HEK293 (cell line): ENCODE data around the gene NHLRC3.
A peak's percentile ranks its signal among the peaks of the same experiment; 100 is the strongest.

ENCODE experiments used
- CTCF ChIP-seq: fragments of 450-650 bp; formaldehyde crosslinking; IDR thresholded peaks from 2 replicates; pipeline ENCODE4 v1.5.1; 2016; ENCODE audit warnings: missing biosample characterization, missing genetic modification characterization
- GLI4 ChIP-seq: fragments of 450-650 bp; formaldehyde crosslinking; IDR thresholded peaks from 2 replicates; pipeline ENCODE4 v1.5.1; 2016; ENCODE audit warnings: missing biosample characterization, missing genetic modification characterization
- KLF17 ChIP-seq: fragments of 450-650 bp; formaldehyde crosslinking; IDR thresholded peaks from 2 replicates; pipeline ENCODE4 v1.5.1; 2016; ENCODE audit warnings: missing biosample characterization, missing genetic modification characterization
- MYNN ChIP-seq: fragments of 450-650 bp; formaldehyde crosslinking; IDR thresholded peaks from 2 replicates; pipeline ENCODE4 v1.5.1; 2016; ENCODE audit warnings: missing biosample characterization, missing genetic modification characterization, borderline replicate concordance
- PBX3 ChIP-seq: sonication (generic); formaldehyde crosslinking; IDR thresholded peaks from 2 replicates; pipeline ENCODE4 v1.8.1; 2022; ENCODE audit warnings: mild to moderate bottlenecking, moderate library complexity, missing genetic modification reagents
- RBAK ChIP-seq: fragments of 450-650 bp; formaldehyde crosslinking; IDR thresholded peaks from 2 replicates; pipeline ENCODE4 v1.5.1; 2016; ENCODE audit warnings: missing biosample characterization, missing genetic modification characterization
- SP2 ChIP-seq: fragments of 450-650 bp; formaldehyde crosslinking; IDR thresholded peaks from 2 replicates; pipeline ENCODE4 v1.5.1; 2016; ENCODE audit warnings: missing biosample characterization, missing genetic modification characterization
- SP3 ChIP-seq: fragments of 450-650 bp; formaldehyde crosslinking; IDR thresholded peaks from 2 replicates; pipeline ENCODE4 v1.5.1; 2016; ENCODE audit warnings: missing biosample characterization, missing genetic modification characterization
- SP7 ChIP-seq: fragments of 450-650 bp; formaldehyde crosslinking; IDR thresholded peaks from 2 replicates; pipeline ENCODE4 v1.5.1; 2016; ENCODE audit warnings: missing biosample characterization, missing genetic modification characterization
- TRIM28 ChIP-seq: IDR thresholded peaks from 2 replicates; pipeline ENCODE4 v1.6.1; 2011; ENCODE audit warnings: low read length, control low read depth, borderline replicate concordance
- ZNF202 ChIP-seq: fragments of 450-650 bp; formaldehyde crosslinking; IDR thresholded peaks from 2 replicates; pipeline ENCODE4 v1.5.1; 2016; ENCODE audit warnings: missing biosample characterization, missing genetic modification characterization, borderline replicate concordance
- ZNF24 ChIP-seq: fragments of 450-650 bp; formaldehyde crosslinking; IDR thresholded peaks from 2 replicates; pipeline ENCODE4 v1.5.1; 2016; ENCODE audit warnings: missing biosample characterization, missing genetic modification characterization
- ZNF280C ChIP-seq: fragments of 450-650 bp; formaldehyde crosslinking; IDR thresholded peaks from 2 replicates; pipeline ENCODE4 v1.5.1; 2016; ENCODE audit warnings: missing biosample characterization, missing genetic modification characterization
- ZNF391 ChIP-seq: fragments of 450-650 bp; formaldehyde crosslinking; IDR thresholded peaks from 2 replicates; pipeline ENCODE4 v1.5.1; 2016; ENCODE audit warnings: low read depth, missing biosample characterization, missing genetic modification characterization, borderline replicate concordance
- ZNF426 ChIP-seq: fragments of 450-650 bp; formaldehyde crosslinking; IDR thresholded peaks from 2 replicates; pipeline ENCODE4 v1.5.1; 2017; ENCODE audit warnings: missing biosample characterization, missing genetic modification characterization, mild to moderate bottlenecking, inconsistent platforms, moderate library complexity
- ZNF501 ChIP-seq: fragments of 450-650 bp; formaldehyde crosslinking; IDR thresholded peaks from 2 replicates; pipeline ENCODE4 v1.5.1; 2016; ENCODE audit warnings: missing biosample characterization, missing genetic modification characterization
- ZNF510 ChIP-seq: fragments of 450-650 bp; formaldehyde crosslinking; IDR thresholded peaks from 2 replicates; pipeline ENCODE4 v1.5.1; 2018; ENCODE audit warnings: mild to moderate bottlenecking, missing genetic modification characterization, missing biosample characterization; ENCODE audit not compliant: insufficient replicate concordance
- ZNF518A ChIP-seq: fragments of 450-650 bp; formaldehyde crosslinking; conservative IDR thresholded peaks from 2 replicates; pipeline ENCODE4 v1.5.1; 2016; ENCODE audit warnings: low read depth, missing biosample characterization, missing genetic modification characterization
- ZNF629 ChIP-seq: fragments of 450-650 bp; formaldehyde crosslinking; IDR thresholded peaks from 2 replicates; pipeline ENCODE4 v1.5.1; 2017; ENCODE audit warnings: missing biosample characterization, missing genetic modification characterization
- ZNF677 ChIP-seq: fragments of 450-650 bp; IDR thresholded peaks from 2 replicates; pipeline ENCODE4 v1.5.0; 2018; ENCODE audit warnings: missing biosample characterization, mild to moderate bottlenecking, missing genetic modification characterization, moderate library complexity
- ZXDB ChIP-seq: fragments of 450-650 bp; formaldehyde crosslinking; IDR thresholded peaks from 2 replicates; pipeline ENCODE4 v1.5.1; 2016; ENCODE audit warnings: missing biosample characterization, missing genetic modification characterization
- TF ChIP-seq, protein P1 (sequence below): fragments of 450-650 bp; formaldehyde crosslinking; conservative IDR thresholded peaks from 2 replicates; pipeline ENCODE4 v1.5.1; 2016; ENCODE audit warnings: low read depth, missing biosample characterization, missing genetic modification characterization
- TF ChIP-seq, protein P2 (sequence below): fragments of 450-650 bp; formaldehyde crosslinking; optimal IDR thresholded peaks from 2 replicates; pipeline ENCODE3; 2016; ENCODE audit warnings: missing biosample characterization, mild to moderate bottlenecking, missing genetic modification characterization

The NHLRC3 gene

GRCh38 chr13:39037880-39038568 is at the start of gene NHLRC3, which contains the start of gene PROSER1 (continued):
- TF ChIP-seq ZNF518A: peak; percentile 58
- TF ChIP-seq ZNF24 (tag by site-specific recombination): peak; percentile 69
- peak; percentile 74 for TF ChIP-seq ZNF629 (tag by site-specific recombination)
- TF ChIP-seq ZNF426 (tag by site-specific recombination): no peak
- TF ChIP-seq ZXDB (tag by site-specific recombination): peak; percentile 63
- TF ChIP-seq, protein P1, sequence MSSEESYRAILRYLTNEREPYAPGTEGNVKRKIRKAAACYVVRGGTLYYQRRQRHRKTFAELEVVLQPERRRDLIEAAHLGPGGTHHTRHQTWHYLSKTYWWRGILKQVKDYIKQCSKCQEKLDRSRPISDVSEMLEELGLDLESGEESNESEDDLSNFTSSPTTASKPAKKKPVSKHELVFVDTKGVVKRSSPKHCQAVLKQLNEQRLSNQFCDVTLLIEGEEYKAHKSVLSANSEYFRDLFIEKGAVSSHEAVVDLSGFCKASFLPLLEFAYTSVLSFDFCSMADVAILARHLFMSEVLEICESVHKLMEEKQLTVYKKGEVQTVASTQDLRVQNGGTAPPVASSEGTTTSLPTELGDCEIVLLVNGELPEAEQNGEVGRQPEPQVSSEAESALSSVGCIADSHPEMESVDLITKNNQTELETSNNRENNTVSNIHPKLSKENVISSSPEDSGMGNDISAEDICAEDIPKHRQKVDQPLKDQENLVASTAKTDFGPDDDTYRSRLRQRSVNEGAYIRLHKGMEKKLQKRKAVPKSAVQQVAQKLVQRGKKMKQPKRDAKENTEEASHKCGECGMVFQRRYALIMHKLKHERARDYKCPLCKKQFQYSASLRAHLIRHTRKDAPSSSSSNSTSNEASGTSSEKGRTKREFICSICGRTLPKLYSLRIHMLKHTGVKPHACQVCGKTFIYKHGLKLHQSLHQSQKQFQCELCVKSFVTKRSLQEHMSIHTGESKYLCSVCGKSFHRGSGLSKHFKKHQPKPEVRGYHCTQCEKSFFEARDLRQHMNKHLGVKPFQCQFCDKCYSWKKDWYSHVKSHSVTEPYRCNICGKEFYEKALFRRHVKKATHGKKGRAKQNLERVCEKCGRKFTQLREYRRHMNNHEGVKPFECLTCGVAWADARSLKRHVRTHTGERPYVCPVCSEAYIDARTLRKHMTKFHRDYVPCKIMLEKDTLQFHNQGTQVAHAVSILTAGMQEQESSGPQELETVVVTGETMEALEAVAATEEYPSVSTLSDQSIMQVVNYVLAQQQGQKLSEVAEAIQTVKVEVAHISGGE (tag by site-specific recombination): peak; percentile 93
- no peak; the same call in none of the 2 replicates for TF ChIP-seq ZNF501 (tag by site-specific recombination)
- no peak for TF ChIP-seq ZNF280C (tag by site-specific recombination)
- TF ChIP-seq ZNF510 (tag by site-specific recombination): no peak
- no peak for TF ChIP-seq ZNF202 (tag by site-specific recombination)
- TF ChIP-seq ZNF391 (tag by site-specific recombination): peak; percentile 74; the same call in 1 of the 2 replicates
- peak; percentile 78 for TF ChIP-seq SP3 (tag by site-specific recombination)
- no peak for TF ChIP-seq PBX3 (CRISPR knock-in tag)
- TF ChIP-seq SP2 (tag by site-specific recombination): peak; percentile 79
- no peak for TF ChIP-seq CTCF
- TF ChIP-seq, protein P2, sequence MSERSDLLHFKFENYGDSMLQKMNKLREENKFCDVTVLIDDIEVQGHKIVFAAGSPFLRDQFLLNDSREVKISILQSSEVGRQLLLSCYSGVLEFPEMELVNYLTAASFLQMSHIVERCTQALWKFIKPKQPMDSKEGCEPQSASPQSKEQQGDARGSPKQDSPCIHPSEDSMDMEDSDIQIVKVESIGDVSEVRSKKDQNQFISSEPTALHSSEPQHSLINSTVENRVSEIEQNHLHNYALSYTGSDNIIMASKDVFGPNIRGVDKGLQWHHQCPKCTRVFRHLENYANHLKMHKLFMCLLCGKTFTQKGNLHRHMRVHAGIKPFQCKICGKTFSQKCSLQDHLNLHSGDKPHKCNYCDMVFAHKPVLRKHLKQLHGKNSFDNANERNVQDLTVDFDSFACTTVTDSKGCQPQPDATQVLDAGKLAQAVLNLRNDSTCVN (tag by site-specific recombination): peak; percentile 47
- TF ChIP-seq TRIM28: no peak
- TF ChIP-seq ZNF677 (tag by site-specific recombination): no peak
- no peak for TF ChIP-seq RBAK (tag by site-specific recombination)
- TF ChIP-seq MYNN (tag by site-specific recombination): no peak
- peak; percentile 69; the same call in 1 of the 2 replicates for TF ChIP-seq GLI4
- TF ChIP-seq SP7 (tag by site-specific recombination): peak; percentile 53
- TF ChIP-seq KLF17 (tag by site-specific recombination): peak; percentile 37; the same call in 1 of the 2 replicates
